ENCODE results near the gene PPP6R2.

PPP6R2 gene

DNA sequence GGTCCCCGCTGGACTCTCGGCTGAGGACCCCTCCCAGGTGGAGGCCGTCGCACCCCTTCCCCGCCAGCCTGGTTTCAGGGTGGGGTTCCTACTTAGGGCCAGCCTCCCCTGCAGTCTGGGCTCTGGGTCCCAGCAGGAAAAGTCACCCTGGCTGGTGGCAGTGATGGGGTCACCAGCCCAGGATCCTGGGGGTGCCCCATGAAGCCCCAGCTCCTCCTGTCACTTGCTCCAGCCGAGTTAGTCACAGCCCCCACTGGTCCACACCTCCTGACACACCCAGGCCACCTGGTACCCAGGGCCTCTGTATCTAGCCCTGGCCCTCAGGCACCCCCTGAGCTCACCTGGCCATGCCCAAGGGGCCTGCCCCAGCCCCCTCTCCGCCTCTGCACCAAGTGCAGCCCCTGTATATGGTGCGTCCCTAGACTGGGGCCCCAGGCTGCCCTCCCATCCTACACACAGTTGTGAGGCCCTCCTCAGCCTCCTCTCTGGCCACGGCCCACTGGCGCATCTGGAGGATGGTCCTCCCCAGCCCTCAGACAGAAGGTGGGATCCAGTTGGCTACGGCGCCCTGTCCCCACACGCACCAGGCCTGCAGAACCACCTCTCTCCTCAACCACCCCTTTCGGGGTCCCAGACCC lies 42.4 kb upstream of the PPP6R2 start:
- peaks cover 6% of the 10 kb centered on the region; the same call in 1 of the 2 replicates for H3K4me1 ChIP-seq (ENCODE audit: insufficient read depth, low read length)
- peaks cover 5% of the 10 kb centered on the region for H3K27me3 ChIP-seq (ENCODE audit: insufficient read depth, low read length)
- no peaks in the 10 kb centered on the region for H3K9me3 ChIP-seq (ENCODE audit: insufficient read depth, low read depth, low read length)
- 67% methylated on average over 14 of the region's 14 CpGs for WGBS
- H3K36me3 ChIP-seq (ENCODE audit: insufficient read depth, low read length), result no peaks in the 10 kb centered on the region
- H3K4me3 ChIP-seq (ENCODE audit: low read length), result peak overlapping the region; percentile 47; the same call in 1 of the 2 replicates
- H3K27ac ChIP-seq (ENCODE audit: low read depth, low read length), result no peak overlapping the region
- H3K9ac ChIP-seq (ENCODE audit: low read depth, low read length), result no peak overlapping the region

DNA sequence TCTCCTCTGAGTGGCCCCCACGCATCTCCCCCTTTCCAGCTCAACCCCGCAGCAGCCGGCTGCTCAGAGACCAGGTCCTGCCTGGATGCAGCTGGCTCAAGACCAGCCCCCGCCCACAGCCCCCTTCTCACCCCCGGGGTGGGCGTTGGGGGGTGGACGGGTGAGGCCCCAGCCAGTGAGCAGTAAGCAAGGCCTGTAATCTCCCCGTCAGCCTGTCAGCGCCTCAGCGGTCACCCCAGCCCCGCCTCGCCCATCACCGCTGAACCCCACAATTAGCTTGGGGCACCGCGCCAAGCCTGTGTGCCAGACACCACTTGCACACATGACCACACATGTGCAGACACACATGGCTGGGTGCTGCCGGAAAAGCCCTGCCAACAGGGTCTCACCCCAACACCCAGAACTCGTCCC lies 41.5 kb upstream of the PPP6R2 start:
- H3K27ac ChIP-seq (ENCODE audit: low read depth, low read length), result no peak overlapping the region
- H3K27me3 ChIP-seq (ENCODE audit: insufficient read depth, low read length), result peaks cover 9% of the 10 kb centered on the region
- no peak overlapping the region for H3K9ac ChIP-seq (ENCODE audit: low read depth, low read length)
- H3K9me3 ChIP-seq (ENCODE audit: insufficient read depth, low read depth, low read length), result no peaks in the 10 kb centered on the region
- peaks cover 12% of the 10 kb centered on the region; the same call in 1 of the 2 replicates for H3K4me1 ChIP-seq (ENCODE audit: insufficient read depth, low read length)
- no peak overlapping the region for H3K4me3 ChIP-seq (ENCODE audit: low read length)
- WGBS, result 92% methylated on average over 17 of the region's 17 CpGs
- no peaks in the 10 kb centered on the region for H3K36me3 ChIP-seq (ENCODE audit: insufficient read depth, low read length)

DNA sequence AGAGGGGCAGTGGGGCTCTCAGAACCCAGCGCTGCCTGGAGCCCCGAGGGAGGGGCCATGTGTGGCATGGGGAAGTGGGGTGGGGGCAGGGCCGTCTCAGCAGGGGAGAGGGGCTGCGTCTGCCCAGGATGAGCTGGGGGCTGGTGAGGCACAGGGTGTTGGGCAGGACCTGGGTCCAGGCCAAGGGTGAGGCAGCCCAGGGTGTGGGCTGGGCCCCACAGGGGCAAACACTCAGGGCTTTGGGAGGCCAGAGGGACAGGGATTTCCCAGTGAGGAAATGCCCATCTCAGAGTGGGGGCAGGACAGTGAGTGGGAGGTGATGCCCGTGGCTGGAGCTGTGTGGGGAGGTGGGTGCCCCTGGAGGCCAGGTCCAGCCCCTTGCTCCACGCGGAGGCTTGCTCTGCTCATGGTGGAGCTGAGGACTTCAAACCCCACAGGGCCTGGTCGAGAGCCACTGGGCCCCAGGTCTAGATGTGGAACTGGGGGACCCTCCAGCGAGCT lies 41.0 kb upstream of the PPP6R2 start:
- peaks cover 12% of the 10 kb centered on the region; the same call in 1 of the 2 replicates for H3K4me1 ChIP-seq (ENCODE audit: insufficient read depth, low read length)
- H3K4me3 ChIP-seq (ENCODE audit: low read length), result no peak overlapping the region
- H3K27me3 ChIP-seq (ENCODE audit: insufficient read depth, low read length), result peaks cover 12% of the 10 kb centered on the region
- H3K9me3 ChIP-seq (ENCODE audit: insufficient read depth, low read depth, low read length), result no peaks in the 10 kb centered on the region
- H3K36me3 ChIP-seq (ENCODE audit: insufficient read depth, low read length), result no peaks in the 10 kb centered on the region
- no peak overlapping the region for H3K27ac ChIP-seq (ENCODE audit: low read depth, low read length)
- 86% methylated on average over 9 of the region's 9 CpGs for WGBS
- no peak overlapping the region for H3K9ac ChIP-seq (ENCODE audit: low read depth, low read length)

DNA sequence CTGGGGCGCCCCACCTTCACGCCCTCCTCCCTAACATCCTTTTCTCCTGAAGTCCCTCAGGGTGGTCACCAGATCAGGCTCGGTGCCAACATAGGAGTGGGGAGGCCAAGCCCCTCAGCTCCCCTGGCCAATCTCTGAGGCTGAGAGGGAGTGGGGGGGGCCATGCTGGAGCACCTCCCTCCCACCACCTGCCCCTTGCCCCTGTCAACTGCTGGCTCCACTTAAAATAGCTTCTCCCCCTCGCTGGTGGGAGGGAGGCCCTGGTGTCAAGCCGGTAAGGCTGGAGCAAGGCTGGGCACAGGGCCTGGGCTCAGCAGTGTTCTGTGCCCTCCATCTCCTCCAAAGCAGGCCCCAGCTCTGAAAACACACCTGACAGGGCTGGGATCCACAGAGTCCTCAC lies 40.6 kb upstream of the PPP6R2 start:
- H3K9ac ChIP-seq (ENCODE audit: low read depth, low read length), result no peak overlapping the region
- no peaks in the 10 kb centered on the region for H3K36me3 ChIP-seq (ENCODE audit: insufficient read depth, low read length)
- WGBS, result 73% methylated on average over 5 of the region's 5 CpGs
- peaks cover 12% of the 10 kb centered on the region for H3K27me3 ChIP-seq (ENCODE audit: insufficient read depth, low read length)
- H3K27ac ChIP-seq (ENCODE audit: low read depth, low read length), result no peak overlapping the region
- no peak overlapping the region for H3K4me3 ChIP-seq (ENCODE audit: low read length)
- H3K9me3 ChIP-seq (ENCODE audit: insufficient read depth, low read depth, low read length), result no peaks in the 10 kb centered on the region
- peaks cover 12% of the 10 kb centered on the region; the same call in 1 of the 2 replicates for H3K4me1 ChIP-seq (ENCODE audit: insufficient read depth, low read length)

DNA sequence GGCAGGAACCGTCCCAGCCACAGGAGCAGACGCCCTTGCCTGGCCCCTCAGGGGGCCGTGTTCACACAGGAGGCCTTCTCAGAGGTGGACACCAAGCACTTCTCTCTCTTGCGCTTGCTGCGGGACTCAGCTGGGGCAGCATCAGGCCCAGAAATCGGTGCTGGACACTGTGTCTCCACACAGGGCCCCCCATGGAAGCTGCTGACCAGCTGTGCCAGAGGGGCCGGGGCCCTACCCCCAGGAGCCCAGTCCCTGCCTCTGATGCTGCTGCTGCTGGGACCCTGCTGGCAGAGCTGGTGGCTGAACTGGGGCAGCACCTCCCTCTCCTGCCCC lies 39.6 kb upstream of the PPP6R2 start:
- no peaks in the 10 kb centered on the region for H3K36me3 ChIP-seq (ENCODE audit: insufficient read depth, low read length)
- H3K27ac ChIP-seq (ENCODE audit: low read depth, low read length), result no peak overlapping the region
- H3K4me3 ChIP-seq (ENCODE audit: low read length), result no peak overlapping the region
- 82% methylated on average over 7 of the region's 7 CpGs for WGBS
- H3K27me3 ChIP-seq (ENCODE audit: insufficient read depth, low read length), result peaks cover 12% of the 10 kb centered on the region
- no peak overlapping the region for H3K9ac ChIP-seq (ENCODE audit: low read depth, low read length)
- H3K4me1 ChIP-seq (ENCODE audit: insufficient read depth, low read length), result peaks cover 13% of the 10 kb centered on the region; the same call in 1 of the 2 replicates
- no peaks in the 10 kb centered on the region for H3K9me3 ChIP-seq (ENCODE audit: insufficient read depth, low read depth, low read length)

DNA sequence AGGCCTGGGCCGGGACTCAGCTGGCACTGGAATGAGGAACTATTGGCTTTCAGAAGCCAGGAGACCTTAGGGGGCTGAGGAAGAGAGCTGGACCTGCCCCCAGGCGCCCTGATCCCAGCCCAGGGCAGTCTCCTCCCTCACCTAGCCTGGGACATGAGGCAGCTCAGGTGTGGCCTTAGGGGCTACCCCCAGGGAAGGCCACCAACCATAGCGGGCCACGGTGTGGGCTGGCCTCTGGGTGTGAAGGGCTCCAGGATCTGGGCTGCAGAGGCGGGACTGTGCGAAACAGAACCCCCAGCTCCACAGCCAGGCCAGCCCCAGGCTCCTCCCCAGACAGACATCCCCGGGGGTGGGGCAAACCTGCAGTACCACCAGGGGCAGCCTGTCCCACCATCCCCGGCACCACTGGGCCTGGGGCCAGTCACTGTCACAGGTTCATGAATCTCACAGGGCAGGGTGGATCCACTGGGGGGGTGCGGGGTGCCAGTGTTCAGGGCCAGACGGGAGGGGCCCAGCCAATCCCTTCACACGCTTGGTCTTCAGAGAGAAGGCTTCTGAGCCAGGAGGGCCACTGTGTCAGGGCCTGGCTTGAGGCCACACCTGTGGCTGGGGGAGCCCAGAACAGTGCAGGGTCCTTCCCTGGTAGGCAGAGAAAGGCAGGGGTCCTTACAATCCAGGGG lies 39.1 kb upstream of the PPP6R2 start:
- Histone ChIP-seq H3K36me3 (ENCODE audit: insufficient read depth, low read length) (no peaks in the 10 kb centered on the region), H3K9ac (ENCODE audit: low read depth, low read length) (no peak overlapping the region), H3K9me3 (ENCODE audit: insufficient read depth, low read depth, low read length) (no peaks in the 10 kb centered on the region), H3K27me3 (ENCODE audit: insufficient read depth, low read length) (peaks cover 12% of the 10 kb centered on the region), H3K4me1 (ENCODE audit: insufficient read depth, low read length) (peaks cover 18% of the 10 kb centered on the region; the same call in 1 of the 2 replicates), H3K4me3 (ENCODE audit: low read length) (no peak overlapping the region), H3K27ac (ENCODE audit: low read depth, low read length) (no peak overlapping the region)
- WGBS, result 72% methylated on average over 11 of the region's 11 CpGs

DNA sequence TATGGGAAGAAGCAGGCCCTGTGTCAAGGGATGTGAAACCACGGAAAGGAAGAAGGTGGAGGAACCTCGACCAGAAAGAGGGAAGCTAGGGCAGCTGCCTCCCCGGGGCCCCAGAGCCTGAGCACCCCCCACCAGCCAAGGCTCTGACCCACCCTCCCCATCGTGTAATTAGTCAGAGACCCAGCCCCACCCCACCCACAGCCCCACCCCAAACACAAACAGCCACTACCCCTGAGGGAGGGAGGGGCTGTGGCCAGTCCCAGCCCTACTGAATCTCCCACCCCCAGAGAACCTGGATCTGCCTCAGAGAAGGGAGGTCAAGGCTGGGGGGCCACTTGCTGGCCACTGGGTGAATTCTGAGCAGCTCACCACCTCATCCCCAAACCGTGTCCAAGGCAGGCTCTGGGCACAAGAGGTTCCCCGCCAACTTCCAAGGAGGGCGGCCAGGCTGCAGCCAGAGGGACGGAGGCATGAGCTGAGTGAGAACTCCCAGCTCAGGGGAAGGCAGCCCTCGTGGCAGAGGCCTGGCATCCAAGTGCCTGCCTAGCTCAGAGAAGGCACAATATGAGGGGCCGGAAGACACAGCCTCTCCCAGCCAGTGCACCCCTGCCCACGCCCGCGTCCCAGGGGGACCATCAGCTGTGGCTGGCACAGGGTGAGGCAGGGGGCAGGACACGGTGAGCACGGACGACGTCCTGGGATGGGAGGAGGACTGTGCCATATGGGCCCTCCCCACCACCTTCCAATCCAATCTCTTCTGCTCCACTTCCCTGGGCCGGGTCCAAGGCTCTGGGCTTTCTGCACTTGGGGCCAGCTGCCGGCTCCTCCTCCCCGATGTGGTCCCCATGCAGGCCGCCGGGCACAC lies 38.4 kb upstream of the PPP6R2 start:
- H3K27ac ChIP-seq (ENCODE audit: low read depth, low read length), result no peak overlapping the region
- no peak overlapping the region for H3K4me3 ChIP-seq (ENCODE audit: low read length)
- no peaks in the 10 kb centered on the region for H3K9me3 ChIP-seq (ENCODE audit: insufficient read depth, low read depth, low read length)
- no peak overlapping the region for H3K9ac ChIP-seq (ENCODE audit: low read depth, low read length)
- no peaks in the 10 kb centered on the region for H3K36me3 ChIP-seq (ENCODE audit: insufficient read depth, low read length)
- peaks cover 11% of the 10 kb centered on the region for H3K27me3 ChIP-seq (ENCODE audit: insufficient read depth, low read length)
- H3K4me1 ChIP-seq (ENCODE audit: insufficient read depth, low read length), result peaks cover 20% of the 10 kb centered on the region; the same call in 1 of the 2 replicates
- 91% methylated on average over 20 of the region's 22 CpGs for WGBS

DNA sequence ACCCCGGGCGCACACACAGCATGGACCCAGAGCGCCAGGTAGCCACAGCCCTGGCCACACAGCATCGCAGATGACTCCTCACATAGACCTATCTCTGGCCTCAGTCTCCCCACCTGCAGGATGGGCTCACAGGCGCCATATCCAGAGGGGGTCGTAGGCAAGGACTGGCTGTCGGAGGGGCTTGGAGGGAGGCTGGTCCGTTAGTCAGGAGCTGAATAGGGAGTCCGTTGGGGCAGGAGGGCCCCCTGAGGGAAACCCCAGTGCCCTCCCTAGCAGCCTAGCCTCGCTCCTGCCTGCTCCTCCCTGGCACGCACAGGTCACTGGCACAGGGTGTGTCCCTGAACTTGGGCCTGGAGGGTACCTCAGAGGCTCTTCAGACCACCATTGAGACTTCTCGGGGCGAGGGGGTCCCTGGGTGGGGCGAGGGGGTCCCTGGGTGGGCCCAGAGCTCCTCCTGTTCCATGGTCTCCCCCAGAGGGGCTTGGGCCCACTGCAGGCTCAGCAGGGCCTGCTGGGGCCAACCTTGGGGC lies 37.7 kb upstream of the PPP6R2 start:
- Histone ChIP-seq H3K4me1 (ENCODE audit: insufficient read depth, low read length) (peaks cover 20% of the 10 kb centered on the region; the same call in 1 of the 2 replicates), H3K27me3 (ENCODE audit: insufficient read depth, low read length) (peaks cover 7% of the 10 kb centered on the region; the same call in 1 of the 2 replicates), H3K9me3 (ENCODE audit: insufficient read depth, low read depth, low read length) (no peaks in the 10 kb centered on the region), H3K36me3 (ENCODE audit: insufficient read depth, low read length) (no peaks in the 10 kb centered on the region), H3K27ac (ENCODE audit: low read depth, low read length) (no peak overlapping the region), H3K4me3 (ENCODE audit: low read length) (peak overlapping the region; percentile 74; the same call in 1 of the 2 replicates), H3K9ac (ENCODE audit: low read depth, low read length) (no peak overlapping the region)
- WGBS, result 84% methylated on average over 14 of the region's 14 CpGs

DNA sequence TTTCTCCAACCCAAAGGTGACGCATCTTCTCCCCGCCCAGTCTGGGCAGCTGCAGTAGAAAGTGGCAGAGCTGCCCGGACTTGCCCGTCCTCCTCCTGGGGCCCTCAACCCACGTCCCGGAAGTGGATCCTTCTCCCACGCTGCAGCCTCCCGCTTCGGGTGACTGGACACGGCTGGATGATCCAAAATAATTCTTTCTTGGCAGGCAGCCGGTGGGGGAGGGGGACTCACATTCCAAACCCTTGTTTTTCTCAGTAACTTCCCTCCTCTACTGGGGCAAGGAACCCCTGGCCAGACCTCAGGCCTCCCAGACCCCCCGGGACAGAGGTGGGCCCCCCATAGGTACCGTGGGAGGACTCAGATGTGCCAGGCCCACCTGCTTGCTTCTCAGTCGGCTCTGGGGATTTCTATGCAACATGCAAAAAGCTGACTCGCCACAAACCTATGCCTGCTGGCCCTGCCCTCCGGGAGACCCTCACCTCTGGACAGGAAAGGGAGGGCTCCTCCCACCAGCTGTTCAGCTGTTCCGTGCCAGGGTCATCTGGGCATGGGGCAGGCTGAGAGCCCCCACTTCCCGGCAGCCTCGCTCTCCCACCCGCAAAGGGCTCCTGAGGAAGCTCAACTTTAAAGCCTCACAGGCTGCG lies 37.1 kb upstream of the PPP6R2 start:
- Histone ChIP-seq H3K9me3 (ENCODE audit: insufficient read depth, low read depth, low read length) (no peaks in the 10 kb centered on the region), H3K27ac (ENCODE audit: low read depth, low read length) (no peak overlapping the region), H3K4me3 (ENCODE audit: low read length) (peak overlapping the region; percentile 74), H3K27me3 (ENCODE audit: insufficient read depth, low read length) (peaks cover 7% of the 10 kb centered on the region; the same call in 1 of the 2 replicates), H3K9ac (ENCODE audit: low read depth, low read length) (peak overlapping the region; percentile 25; the same call in 1 of the 2 replicates), H3K36me3 (ENCODE audit: insufficient read depth, low read length) (no peaks in the 10 kb centered on the region), H3K4me1 (ENCODE audit: insufficient read depth, low read length) (peaks cover 20% of the 10 kb centered on the region; the same call in 1 of the 2 replicates)
- WGBS, result 27% methylated on average over 21 of the region's 21 CpGs
